ENCODE results near the gene SFMBT2. TPM values are rescaled to one million over a fixed set of nuclear protein-coding genes. Genes with fewer than 3 reads are reported as not detected.

SFMBT2 gene
- total RNA-seq, 4 donors from 2014 or later = 7.1 to 13.2 (median 9.0) TPM

DNA sequence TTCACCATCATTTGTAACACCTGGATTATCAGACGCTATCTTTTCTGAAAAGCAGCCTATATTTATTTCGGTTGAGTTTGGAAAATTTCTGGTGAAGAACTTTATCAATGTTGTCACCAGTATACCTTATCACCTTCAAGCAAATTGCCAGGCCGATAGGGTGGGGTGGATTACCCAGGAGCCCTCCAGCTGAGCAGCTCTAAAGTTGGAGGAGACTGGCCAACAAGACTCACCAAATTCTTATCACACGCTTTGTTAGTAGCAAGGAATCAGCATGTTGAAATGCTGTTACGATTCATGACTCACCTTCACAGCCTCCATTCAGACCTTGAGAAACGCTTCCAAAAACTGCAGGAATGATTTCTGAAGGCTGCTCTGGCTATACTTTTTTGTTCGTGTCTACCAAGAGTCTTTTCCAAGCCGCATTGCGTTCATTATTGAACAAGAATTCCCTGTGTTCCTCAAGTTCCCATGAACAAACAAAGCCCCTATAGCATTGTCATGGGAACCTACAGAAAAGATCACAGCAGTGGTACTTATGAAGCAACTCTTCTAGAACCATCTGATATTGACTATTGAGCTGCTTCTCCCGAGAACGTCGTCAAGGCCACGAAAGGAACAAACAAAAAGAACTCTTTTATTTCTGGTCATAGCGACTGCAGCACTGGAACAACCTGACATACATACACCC lies 291.4 kb downstream of the SFMBT2 start:
- H3K27me3 ChIP-seq = no peaks in the 10 kb centered on the region
- no peaks in the 10 kb centered on the region for H3K36me3 ChIP-seq
- TF ChIP-seq, protein P1, sequence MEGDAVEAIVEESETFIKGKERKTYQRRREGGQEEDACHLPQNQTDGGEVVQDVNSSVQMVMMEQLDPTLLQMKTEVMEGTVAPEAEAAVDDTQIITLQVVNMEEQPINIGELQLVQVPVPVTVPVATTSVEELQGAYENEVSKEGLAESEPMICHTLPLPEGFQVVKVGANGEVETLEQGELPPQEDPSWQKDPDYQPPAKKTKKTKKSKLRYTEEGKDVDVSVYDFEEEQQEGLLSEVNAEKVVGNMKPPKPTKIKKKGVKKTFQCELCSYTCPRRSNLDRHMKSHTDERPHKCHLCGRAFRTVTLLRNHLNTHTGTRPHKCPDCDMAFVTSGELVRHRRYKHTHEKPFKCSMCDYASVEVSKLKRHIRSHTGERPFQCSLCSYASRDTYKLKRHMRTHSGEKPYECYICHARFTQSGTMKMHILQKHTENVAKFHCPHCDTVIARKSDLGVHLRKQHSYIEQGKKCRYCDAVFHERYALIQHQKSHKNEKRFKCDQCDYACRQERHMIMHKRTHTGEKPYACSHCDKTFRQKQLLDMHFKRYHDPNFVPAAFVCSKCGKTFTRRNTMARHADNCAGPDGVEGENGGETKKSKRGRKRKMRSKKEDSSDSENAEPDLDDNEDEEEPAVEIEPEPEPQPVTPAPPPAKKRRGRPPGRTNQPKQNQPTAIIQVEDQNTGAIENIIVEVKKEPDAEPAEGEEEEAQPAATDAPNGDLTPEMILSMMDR (IDR thresholded peaks at IDR 0.05) = no peak
- no peak for TF ChIP-seq POLR2A (IDR thresholded peaks at IDR 0.05)
- no peak overlapping the region for H3K4me3 ChIP-seq (replicated peaks in 1 of 3)
- no peaks in the 10 kb centered on the region for H3K9me3 ChIP-seq
- peaks cover 0 to 5% of the 10 kb centered on the region in 2 donors for H3K4me1 ChIP-seq
- intact Hi-C loops (cut with DNase I) = no loop called here
- DNase-seq = no peak
- WGBS, 2 donors = 59 to 71% methylated on average over 14 of the region's 14 CpGs
- no peak overlapping the region for H3K27ac ChIP-seq

- 81 to 83% methylated on average over 17 of the region's 17 CpGs for WGBS, 2 donors
- Histone ChIP-seq H3K27ac (no peak overlapping the region), H3K36me3 (no peaks in the 10 kb centered on the region), H3K27me3 (no peaks in the 10 kb centered on the region), H3K9me3 (no peaks in the 10 kb centered on the region), H3K4me3 (replicated peaks in 1 of 3) (no peak overlapping the region), H3K4me1 (peaks cover 0 to 5% of the 10 kb centered on the region in 2 donors)
- no peak for DNase-seq
- TF ChIP-seq POLR2A (IDR thresholded peaks at IDR 0.05) = no peak
- TF ChIP-seq, protein P1 (IDR thresholded peaks at IDR 0.05) = no peak
- intact Hi-C loops (cut with DNase I) = no loop called here
These were observed 292.8 kb downstream of the SFMBT2 start for GRCh38 chr10:7117806-7118674.

GRCh38 chr10:7117177-7117799 lies 293.5 kb downstream of the SFMBT2 start:
- Histone ChIP-seq H3K36me3 (no peaks in the 10 kb centered on the region), H3K9me3 (no peaks in the 10 kb centered on the region), H3K4me3 (replicated peaks in 1 of 3) (no peak overlapping the region), H3K27ac (no peak overlapping the region), H3K4me1 (peaks cover 0 to 5% of the 10 kb centered on the region in 2 donors), H3K27me3 (no peaks in the 10 kb centered on the region)
- intact Hi-C loops (cut with DNase I) = no loop called here
- TF ChIP-seq, protein P1 (IDR thresholded peaks at IDR 0.05) = no peak
- TF ChIP-seq POLR2A (IDR thresholded peaks at IDR 0.05) = no peak
- no peak for DNase-seq
- WGBS, 2 donors = 88 to 92% methylated on average over 5 of the region's 5 CpGs

DNA sequence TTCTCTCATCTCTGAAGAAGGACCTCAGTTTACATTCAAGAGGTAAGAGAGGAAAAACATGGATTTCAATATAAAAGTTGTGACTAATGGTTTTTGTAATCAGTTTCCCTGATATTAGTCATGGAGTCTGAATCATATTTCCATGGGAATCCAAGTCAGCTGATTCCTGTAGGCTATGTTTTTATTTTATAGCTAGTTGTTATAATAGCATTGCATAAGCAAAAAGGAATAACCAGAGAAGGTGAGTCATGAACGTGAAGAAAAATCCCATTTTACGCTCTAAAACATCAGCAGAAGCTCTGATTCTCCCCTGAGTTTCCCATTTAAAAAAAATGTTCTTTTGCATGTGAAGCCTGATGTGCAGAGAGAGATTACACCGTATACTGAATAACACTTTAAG lies 299.3 kb downstream of the SFMBT2 start:
- H3K27ac ChIP-seq = no peak overlapping the region
- no peaks in the 10 kb centered on the region for H3K36me3 ChIP-seq
- H3K4me3 ChIP-seq (replicated peaks in 1 of 3) = no peak overlapping the region
- intact Hi-C loops (cut with DNase I) = no loop called here
- WGBS, 2 donors = 80 to 95% methylated on average over 3 of the region's 3 CpGs
- TF ChIP-seq POLR2A (IDR thresholded peaks at IDR 0.05) = no peak
- TF ChIP-seq, protein P1 (IDR thresholded peaks at IDR 0.05) = no peak
- no peak for DNase-seq
- H3K4me1 ChIP-seq = no peaks in the 10 kb centered on the region
- no peaks in the 10 kb centered on the region for H3K9me3 ChIP-seq
- H3K27me3 ChIP-seq = no peaks in the 10 kb centered on the region
